GM12891 (cell line): Measurements from ENCODE around the gene PTGR1.

Experiments
- PAX5 ChIP-seq: IDR thresholded peaks from 2 replicates; pipeline ENCODE4 v1.6.1; 2011; ENCODE audit warnings: low read length, moderate library complexity, mild to moderate bottlenecking; ENCODE audit not compliant: insufficient read depth, severe bottlenecking
- POLR2A ChIP-seq: IDR thresholded peaks from 2 replicates; pipeline ENCODE4 v1.6.1; 2011; ENCODE audit warnings: low read depth, low read length, control low read depth
- POLR2AphosphoS5 ChIP-seq: IDR thresholded peaks from 2 replicates; pipeline ENCODE4 v1.6.1; 2011; ENCODE audit warnings: low read depth, low read length, control low read depth
- POU2F2 ChIP-seq: IDR thresholded peaks from 2 replicates; pipeline ENCODE4 v1.6.1; 2011; ENCODE audit warnings: low read depth, mild to moderate bottlenecking, control low read depth, low read length, moderate library complexity
- SPI1 ChIP-seq: IDR thresholded peaks from 2 replicates; pipeline ENCODE4 v1.6.1; 2011; ENCODE audit warnings: low read depth, low read length, control low read depth
- TAF1 ChIP-seq: IDR thresholded peaks from 2 replicates; pipeline ENCODE4 v1.6.1; 2011; ENCODE audit warnings: low read depth, low read length, control low read depth

DNA sequence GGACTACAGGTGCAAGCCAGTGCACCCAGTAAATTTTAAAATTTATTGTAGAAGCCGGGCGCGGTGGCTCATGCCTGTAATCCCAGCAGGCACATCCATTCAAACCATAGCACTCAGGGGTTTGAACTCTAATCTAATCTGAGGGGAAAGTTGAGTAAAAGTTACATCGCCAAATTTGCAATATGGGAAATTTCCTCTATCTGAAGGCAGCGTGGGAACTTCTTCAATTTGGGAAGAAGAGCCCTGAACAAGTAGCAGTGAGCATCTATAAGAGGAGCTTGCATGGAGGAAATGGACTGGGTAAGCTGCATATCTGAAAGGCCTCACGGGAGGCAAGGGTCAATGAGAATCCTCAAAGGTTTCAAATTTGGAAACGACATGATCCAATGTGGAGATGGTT is 29.0 kb upstream of the PTGR1 start:
- TF ChIP-seq POLR2AphosphoS5 (no peak), POLR2A (no peak), TAF1 (no peak), PAX5 (no peak), POU2F2 (no peak), SPI1 (no peak)
